Tongue (tissue), 2 donors: ENCODE data around the gene C1QTNF5. TPM values are rescaled to one million over a fixed set of nuclear protein-coding genes. Genes with fewer than 3 reads are reported as not detected.

Experiments used
- DNase-seq: peaks from one replicate; pipeline ENCODE4 v3.0.0-alpha.2; 2015
- total RNA-seq: library from RNA; depleted of rRNA; stranded (reverse); fragments of >200 nt; gene quantifications from one replicate; pipeline ENCODE4 v1.2.3, GENCODE V29; 2014

Gene C1QTNF5
- total RNA-seq, 1 donor from 2014 or later, result 24.8 TPM

- DNase-seq, result peak; percentile 91
Observed at GRCh38 chr11:119338318-119338890, 2.3 kb downstream of the C1QTNF5 start.

- DNase-seq, result no peak
Observed at GRCh38 chr11:119337581-119338317, 2.9 kb downstream of the C1QTNF5 start.

- no peak for DNase-seq
Observed at GRCh38 chr11:119336744-119337469, 3.8 kb downstream of the C1QTNF5 start.

- DNase-seq, result no peak
Observed at GRCh38 chr11:119335655-119336543, 4.8 kb downstream of the C1QTNF5 start.

- DNase-seq, result no peak
Observed at GRCh38 chr11:119335091-119335654, 5.5 kb downstream of the C1QTNF5 start.

- DNase-seq, result peak; percentile 99
Observed at GRCh38 chr11:119334174-119334930, 6.3 kb downstream of the C1QTNF5 start, which contains the start of gene RNF26. TSS of gene RNF26 (plus strand) at chr11:119334527. CDS start at chr11:119335123, 596 bp downstream.

- no peak for DNase-seq
Observed at GRCh38 chr11:119332111-119332765, 8.4 kb downstream of the C1QTNF5 start.

- DNase-seq, result no peak
Observed at GRCh38 chr11:119330237-119330636, 10.4 kb downstream of the C1QTNF5 start.

GRCh38 chr11:119329320-119329719, 11.4 kb downstream of the C1QTNF5 start:
- no peak for DNase-seq

GRCh38 chr11:119324189-119324588, 16.5 kb downstream of the C1QTNF5 start:
- DNase-seq, result no peak

GRCh38 chr11:119323532-119324033, 17.1 kb downstream of the C1QTNF5 start:
- peak; percentile 92 for DNase-seq

GRCh38 chr11:119322921-119323531, 17.7 kb downstream of the C1QTNF5 start:
- no peak for DNase-seq

- DNase-seq, result no peak
Observed at GRCh38 chr11:119322360-119322739, 18.3 kb downstream of the C1QTNF5 start.

GRCh38 chr11:119320776-119321524, 19.7 kb downstream of the C1QTNF5 start:
- DNase-seq, result peak; percentile 73

- peak; percentile 54 for DNase-seq
Observed at GRCh38 chr11:119320240-119320775, 20.4 kb downstream of the C1QTNF5 start.

GRCh38 chr11:119319700-119320239, 20.9 kb downstream of the C1QTNF5 start:
- no peak for DNase-seq

- DNase-seq, result no peak
Observed at GRCh38 chr11:119319136-119319699, 21.5 kb downstream of the C1QTNF5 start.
